WTC11 (cell line): ENCODE data around the gene ACO2.

ENCODE experiments used
- TF ChIP-seq, protein P1 (sequence below): fragments of 200-600 bp; IDR thresholded peaks from 2 replicates; pipeline ENCODE4 v1.8.0; 2022; ENCODE audit warnings: antibody characterized with exemption
- TF ChIP-seq, protein P2 (sequence below): fragments of 250-450 bp; sonication (Bioruptor Pico); IDR thresholded peaks from 2 replicates; pipeline ENCODE4 v1.9.0; 2021; ENCODE audit warnings: mild to moderate bottlenecking
- TF ChIP-seq, protein P3 (sequence below): sonication (generic); formaldehyde crosslinking; conservative IDR thresholded peaks from 2 replicates; pipeline ENCODE4 v1.8.1; 2022; ENCODE audit warnings: mild to moderate bottlenecking, missing genetic modification reagents
- TF ChIP-seq, protein P4 (sequence below): sonication (generic); formaldehyde crosslinking; IDR thresholded peaks from 2 replicates; pipeline ENCODE4 v1.8.1; 2023; ENCODE audit warnings: mild to moderate bottlenecking, moderate library complexity, missing genetic modification reagents

DNA sequence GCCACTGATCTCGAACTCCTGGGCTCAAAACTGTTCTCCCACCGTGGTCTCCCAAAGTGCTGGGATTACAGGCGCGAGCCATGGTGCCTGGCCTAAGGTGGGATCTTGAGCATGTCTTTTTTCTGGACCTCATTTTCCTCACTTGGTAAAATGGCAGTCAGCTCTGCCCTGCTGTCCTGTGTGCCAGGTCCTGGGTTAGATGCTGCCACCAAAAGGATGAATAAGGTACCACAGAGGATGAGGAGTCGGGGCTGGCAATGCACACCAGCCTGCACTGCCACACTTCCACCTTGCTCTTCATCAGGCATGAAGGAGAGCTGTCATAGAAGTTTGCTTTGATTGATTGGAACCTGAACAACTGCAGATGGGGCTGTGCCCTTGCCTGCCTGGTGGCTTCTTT lies 32.3 kb downstream of the ACO2 start:
- TF ChIP-seq, protein P1, sequence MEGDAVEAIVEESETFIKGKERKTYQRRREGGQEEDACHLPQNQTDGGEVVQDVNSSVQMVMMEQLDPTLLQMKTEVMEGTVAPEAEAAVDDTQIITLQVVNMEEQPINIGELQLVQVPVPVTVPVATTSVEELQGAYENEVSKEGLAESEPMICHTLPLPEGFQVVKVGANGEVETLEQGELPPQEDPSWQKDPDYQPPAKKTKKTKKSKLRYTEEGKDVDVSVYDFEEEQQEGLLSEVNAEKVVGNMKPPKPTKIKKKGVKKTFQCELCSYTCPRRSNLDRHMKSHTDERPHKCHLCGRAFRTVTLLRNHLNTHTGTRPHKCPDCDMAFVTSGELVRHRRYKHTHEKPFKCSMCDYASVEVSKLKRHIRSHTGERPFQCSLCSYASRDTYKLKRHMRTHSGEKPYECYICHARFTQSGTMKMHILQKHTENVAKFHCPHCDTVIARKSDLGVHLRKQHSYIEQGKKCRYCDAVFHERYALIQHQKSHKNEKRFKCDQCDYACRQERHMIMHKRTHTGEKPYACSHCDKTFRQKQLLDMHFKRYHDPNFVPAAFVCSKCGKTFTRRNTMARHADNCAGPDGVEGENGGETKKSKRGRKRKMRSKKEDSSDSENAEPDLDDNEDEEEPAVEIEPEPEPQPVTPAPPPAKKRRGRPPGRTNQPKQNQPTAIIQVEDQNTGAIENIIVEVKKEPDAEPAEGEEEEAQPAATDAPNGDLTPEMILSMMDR: no peak
- TF ChIP-seq, protein P2, sequence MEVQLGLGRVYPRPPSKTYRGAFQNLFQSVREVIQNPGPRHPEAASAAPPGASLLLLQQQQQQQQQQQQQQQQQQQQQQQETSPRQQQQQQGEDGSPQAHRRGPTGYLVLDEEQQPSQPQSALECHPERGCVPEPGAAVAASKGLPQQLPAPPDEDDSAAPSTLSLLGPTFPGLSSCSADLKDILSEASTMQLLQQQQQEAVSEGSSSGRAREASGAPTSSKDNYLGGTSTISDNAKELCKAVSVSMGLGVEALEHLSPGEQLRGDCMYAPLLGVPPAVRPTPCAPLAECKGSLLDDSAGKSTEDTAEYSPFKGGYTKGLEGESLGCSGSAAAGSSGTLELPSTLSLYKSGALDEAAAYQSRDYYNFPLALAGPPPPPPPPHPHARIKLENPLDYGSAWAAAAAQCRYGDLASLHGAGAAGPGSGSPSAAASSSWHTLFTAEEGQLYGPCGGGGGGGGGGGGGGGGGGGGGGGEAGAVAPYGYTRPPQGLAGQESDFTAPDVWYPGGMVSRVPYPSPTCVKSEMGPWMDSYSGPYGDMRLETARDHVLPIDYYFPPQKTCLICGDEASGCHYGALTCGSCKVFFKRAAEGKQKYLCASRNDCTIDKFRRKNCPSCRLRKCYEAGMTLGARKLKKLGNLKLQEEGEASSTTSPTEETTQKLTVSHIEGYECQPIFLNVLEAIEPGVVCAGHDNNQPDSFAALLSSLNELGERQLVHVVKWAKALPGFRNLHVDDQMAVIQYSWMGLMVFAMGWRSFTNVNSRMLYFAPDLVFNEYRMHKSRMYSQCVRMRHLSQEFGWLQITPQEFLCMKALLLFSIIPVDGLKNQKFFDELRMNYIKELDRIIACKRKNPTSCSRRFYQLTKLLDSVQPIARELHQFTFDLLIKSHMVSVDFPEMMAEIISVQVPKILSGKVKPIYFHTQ: no peak
- TF ChIP-seq, protein P3, sequence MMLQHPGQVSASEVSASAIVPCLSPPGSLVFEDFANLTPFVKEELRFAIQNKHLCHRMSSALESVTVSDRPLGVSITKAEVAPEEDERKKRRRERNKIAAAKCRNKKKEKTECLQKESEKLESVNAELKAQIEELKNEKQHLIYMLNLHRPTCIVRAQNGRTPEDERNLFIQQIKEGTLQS: no peak
- TF ChIP-seq, protein P4, sequence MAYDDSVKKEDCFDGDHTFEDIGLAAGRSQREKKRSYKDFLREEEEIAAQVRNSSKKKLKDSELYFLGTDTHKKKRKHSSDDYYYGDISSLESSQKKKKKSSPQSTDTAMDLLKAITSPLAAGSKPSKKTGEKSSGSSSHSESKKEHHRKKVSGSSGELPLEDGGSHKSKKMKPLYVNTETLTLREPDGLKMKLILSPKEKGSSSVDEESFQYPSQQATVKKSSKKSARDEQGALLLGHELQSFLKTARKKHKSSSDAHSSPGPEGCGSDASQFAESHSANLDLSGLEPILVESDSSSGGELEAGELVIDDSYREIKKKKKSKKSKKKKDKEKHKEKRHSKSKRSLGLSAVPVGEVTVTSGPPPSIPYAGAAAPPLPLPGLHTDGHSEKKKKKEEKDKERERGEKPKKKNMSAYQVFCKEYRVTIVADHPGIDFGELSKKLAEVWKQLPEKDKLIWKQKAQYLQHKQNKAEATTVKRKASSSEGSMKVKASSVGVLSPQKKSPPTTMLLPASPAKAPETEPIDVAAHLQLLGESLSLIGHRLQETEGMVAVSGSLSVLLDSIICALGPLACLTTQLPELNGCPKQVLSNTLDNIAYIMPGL (CRISPR knock-in tag): no peak
